Karpas-422 (cell line): ENCODE results near the gene ABAT. TPM values are rescaled to one million over a fixed set of nuclear protein-coding genes. Genes with fewer than 3 reads are reported as not detected.

Source experiments
- DNase-seq: peaks from one replicate; pipeline ENCODE4 v3.0.0-alpha.2; 2015
- H2AFZ ChIP-seq: fragments of 200-600 bp; sonication (generic); 2 replicates; pipeline ENCODE4 v1.6.1; 2014; ENCODE audit warnings: antibody characterized with exemption, low read length, mixed read lengths
- H3K27ac ChIP-seq: fragments of 200-600 bp; sonication (generic); 2 replicates; pipeline ENCODE4 v1.5.1; 2014; ENCODE audit warnings: mild to moderate bottlenecking, low read length, moderate library complexity
- H3K27me3 ChIP-seq: fragments of 200-600 bp; sonication (generic); 2 replicates; pipeline ENCODE4 v1.6.1; 2014; ENCODE audit warnings: low read length, mixed read lengths
- H3K36me3 ChIP-seq: fragments of 200-600 bp; sonication (generic); 2 replicates; pipeline ENCODE4 v1.6.1; 2014; ENCODE audit warnings: low read length, mixed read lengths; ENCODE audit not compliant: insufficient read depth
- H3K4me1 ChIP-seq: fragments of 200-600 bp; sonication (generic); 2 replicates; pipeline ENCODE4 v1.6.1; 2014; ENCODE audit warnings: mild to moderate bottlenecking, low read length, mixed read lengths
- H3K4me2 ChIP-seq: fragments of 200-600 bp; sonication (generic); 2 replicates; pipeline ENCODE4 v1.6.1; 2014; ENCODE audit warnings: low read length, low read depth, mild to moderate bottlenecking; ENCODE audit not compliant: poor library complexity, severe bottlenecking
- H3K4me3 ChIP-seq: fragments of 200-600 bp; sonication (generic); 2 replicates; pipeline ENCODE4 v1.5.1; 2014; ENCODE audit warnings: mild to moderate bottlenecking, antibody characterized with exemption, low read length, mixed read lengths
- H3K79me2 ChIP-seq: fragments of 200-600 bp; sonication (generic); 2 replicates; pipeline ENCODE4 v1.6.1; 2014; ENCODE audit warnings: mild to moderate bottlenecking, low read length, mixed read lengths
- H3K9ac ChIP-seq: fragments of 200-600 bp; sonication (generic); 2 replicates; pipeline ENCODE4 v1.6.0; 2014; ENCODE audit warnings: low read length
- H3K9me2 ChIP-seq: fragments of 200-600 bp; sonication (generic), shearing (Covaris generic); replicated peaks from 2 replicates; pipeline ENCODE4 v1.6.0; 2014; ENCODE audit warnings: mild to moderate bottlenecking, low read length, moderate library complexity; ENCODE audit not compliant: insufficient read depth
- H3K9me3 ChIP-seq: fragments of 300-700, 200-600 bp; sonication (generic); 2 replicates; pipeline ENCODE4 v1.6.1; 2014; ENCODE audit warnings: low read length, mixed read lengths
- H4K20me1 ChIP-seq: fragments of 200-600 bp; sonication (generic); 2 replicates; pipeline ENCODE4 v1.6.1; 2014; ENCODE audit warnings: mild to moderate bottlenecking, antibody characterized with exemption, low read length, low read depth; ENCODE audit not compliant: insufficient read depth
- total RNA-seq: library from RNA; depleted of rRNA; stranded (reverse); fragments of >200 nt; shearing (Covaris generic); gene quantifications from 2 replicates; pipeline ENCODE4 v1.2.3, GENCODE V29; 2014; ENCODE audit warnings: low replicate concordance

ABAT gene
- total RNA-seq, 1 experiment from 2014 or later = 8.2 TPM

- H3K9me3 ChIP-seq = no peaks in the 10 kb centered on the region
- H4K20me1 ChIP-seq = no peaks in the 10 kb centered on the region
- H2AFZ ChIP-seq = no peak overlapping the region
- H3K36me3 ChIP-seq = no peaks in the 10 kb centered on the region
- H3K27ac ChIP-seq = no peak overlapping the region
- H3K4me3 ChIP-seq = no peak overlapping the region
- no peaks in the 10 kb centered on the region for H3K4me1 ChIP-seq
- H3K27me3 ChIP-seq = no peaks in the 10 kb centered on the region
- DNase-seq = no peak
- no peak overlapping the region for H3K4me2 ChIP-seq
- no peak overlapping the region for H3K9ac ChIP-seq
- H3K79me2 ChIP-seq = no peaks in the 10 kb centered on the region
- no peaks in the 10 kb centered on the region for H3K9me2 ChIP-seq
Measured at GRCh38 chr16:8788578-8789172, 114.3 kb downstream of the ABAT start.

- Histone ChIP-seq H3K9me3 (no peaks in the 10 kb centered on the region), H3K27me3 (no peaks in the 10 kb centered on the region), H3K9ac (no peak overlapping the region), H3K79me2 (peaks cover 38% of the 10 kb centered on the region), H3K9me2 (no peaks in the 10 kb centered on the region), H3K27ac (no peak overlapping the region), H4K20me1 (peaks cover 9% of the 10 kb centered on the region), H3K36me3 (no peaks in the 10 kb centered on the region), H3K4me1 (peaks cover 24% of the 10 kb centered on the region), H2AFZ (no peak overlapping the region), H3K4me2 (no peak overlapping the region), H3K4me3 (no peak overlapping the region)
- peak; percentile 58 for DNase-seq
Measured at GRCh38 chr16:8795091-8795490, 120.7 kb downstream of the ABAT start.

- Histone ChIP-seq H3K27me3 (no peaks in the 10 kb centered on the region), H4K20me1 (peaks cover 9% of the 10 kb centered on the region), H3K4me2 (peak overlapping the region; percentile 87), H3K9me3 (no peaks in the 10 kb centered on the region), H3K79me2 (peaks cover 45% of the 10 kb centered on the region), H3K4me3 (no peak overlapping the region), H2AFZ (no peak overlapping the region), H3K9ac (0 out of 2 replicates have a peak overlapping the region, but pooled peaks have one; percentile 4), H3K36me3 (peaks cover under 1% of the 10 kb centered on the region; the same call in 1 of the 2 replicates), H3K4me1 (peaks cover 24% of the 10 kb centered on the region), H3K27ac (no peak overlapping the region), H3K9me2 (no peaks in the 10 kb centered on the region)
- no peak for DNase-seq
Measured at GRCh38 chr16:8795818-8796217, 121.4 kb downstream of the ABAT start.

- Histone ChIP-seq H3K4me2 (peak overlapping the region; percentile 87), H3K4me1 (peaks cover 24% of the 10 kb centered on the region), H2AFZ (peak overlapping the region; percentile 53; the same call in 1 of the 2 replicates), H3K9ac (peak overlapping the region; percentile 91), H3K79me2 (peaks cover 53% of the 10 kb centered on the region), H4K20me1 (peaks cover 9% of the 10 kb centered on the region), H3K27me3 (no peaks in the 10 kb centered on the region), H3K9me2 (no peaks in the 10 kb centered on the region), H3K9me3 (no peaks in the 10 kb centered on the region), H3K4me3 (peak overlapping the region; percentile 74), H3K36me3 (peaks cover 4% of the 10 kb centered on the region; the same call in 1 of the 2 replicates), H3K27ac (no peak overlapping the region; the same call in 1 of the 2 replicates)
- DNase-seq = no peak
Measured at GRCh38 chr16:8796469-8797363, 122.3 kb downstream of the ABAT start.

- Histone ChIP-seq H3K27me3 (no peaks in the 10 kb centered on the region), H3K36me3 (peaks cover 4% of the 10 kb centered on the region; the same call in 1 of the 2 replicates), H3K4me3 (peak within 1 kb of the TSS; percentile 74), H3K9ac (peak within 1 kb of the TSS; percentile 91), H3K9me2 (no peaks in the 10 kb centered on the region), H3K9me3 (no peaks in the 10 kb centered on the region), H2AFZ (peak within 1 kb of the TSS; percentile 53; the same call in 1 of the 2 replicates), H4K20me1 (peaks cover 9% of the 10 kb centered on the region), H3K4me2 (peak within 1 kb of the TSS; percentile 87), H3K27ac (peak within 1 kb of the TSS; percentile 41; the same call in 1 of the 2 replicates), H3K79me2 (peaks cover 60% of the 10 kb centered on the region), H3K4me1 (peaks cover 24% of the 10 kb centered on the region)
- DNase-seq = peak; percentile 99
Measured at GRCh38 chr16:8797364-8798173, 123.2 kb downstream of the ABAT start, which contains the start of the genes PMM2 and TMEM186. Gene PMM2 (plus strand): TSS chr16:8797839. CDS start chr16:8797883, 44 bp downstream. Gene TMEM186 (minus strand): TSS chr16:8797639. CDS start chr16:8797614, 25 bp downstream.

- Histone ChIP-seq H3K27ac (peak overlapping the region; percentile 41; the same call in 1 of the 2 replicates), H3K4me3 (peak overlapping the region; percentile 74), H3K79me2 (peaks cover 65% of the 10 kb centered on the region), H3K9ac (peak overlapping the region; percentile 91), H3K9me2 (no peaks in the 10 kb centered on the region), H3K4me2 (peak overlapping the region; percentile 87), H3K36me3 (peaks cover 9% of the 10 kb centered on the region; the same call in 1 of the 2 replicates), H3K27me3 (no peaks in the 10 kb centered on the region), H2AFZ (no peak overlapping the region), H3K9me3 (no peaks in the 10 kb centered on the region), H3K4me1 (peaks cover 24% of the 10 kb centered on the region), H4K20me1 (peaks cover 9% of the 10 kb centered on the region)
- DNase-seq = peak; percentile 76
Measured at GRCh38 chr16:8798174-8798527, 123.7 kb downstream of the ABAT start.

GRCh38 chr16:8798535-8799157 is 124.2 kb downstream of the ABAT start:
- DNase-seq = no peak
- no peaks in the 10 kb centered on the region for H3K9me3 ChIP-seq
- H3K9me2 ChIP-seq = no peaks in the 10 kb centered on the region
- peaks cover 11% of the 10 kb centered on the region; the same call in 1 of the 2 replicates for H3K36me3 ChIP-seq
- H3K27ac ChIP-seq = peak overlapping the region; percentile 41; the same call in 1 of the 2 replicates
- no peaks in the 10 kb centered on the region for H3K27me3 ChIP-seq
- peaks cover 68% of the 10 kb centered on the region for H3K79me2 ChIP-seq
- peak overlapping the region; percentile 74 for H3K4me3 ChIP-seq
- H3K4me1 ChIP-seq = peaks cover 24% of the 10 kb centered on the region
- H2AFZ ChIP-seq = no peak overlapping the region
- H4K20me1 ChIP-seq = peaks cover 9% of the 10 kb centered on the region
- peak overlapping the region; percentile 91 for H3K9ac ChIP-seq
- H3K4me2 ChIP-seq = peak overlapping the region; percentile 87
